GM21529 (cell line): ENCODE measurements around the gene TMED4.

Experiments
- ATAC-seq: cut with Tn5 transposase; IDR thresholded peaks from one replicate; pipeline ENCODE4 v1.9.1; 2021; ENCODE audit not compliant: unreplicated experiment

The TMED4 gene

DNA sequence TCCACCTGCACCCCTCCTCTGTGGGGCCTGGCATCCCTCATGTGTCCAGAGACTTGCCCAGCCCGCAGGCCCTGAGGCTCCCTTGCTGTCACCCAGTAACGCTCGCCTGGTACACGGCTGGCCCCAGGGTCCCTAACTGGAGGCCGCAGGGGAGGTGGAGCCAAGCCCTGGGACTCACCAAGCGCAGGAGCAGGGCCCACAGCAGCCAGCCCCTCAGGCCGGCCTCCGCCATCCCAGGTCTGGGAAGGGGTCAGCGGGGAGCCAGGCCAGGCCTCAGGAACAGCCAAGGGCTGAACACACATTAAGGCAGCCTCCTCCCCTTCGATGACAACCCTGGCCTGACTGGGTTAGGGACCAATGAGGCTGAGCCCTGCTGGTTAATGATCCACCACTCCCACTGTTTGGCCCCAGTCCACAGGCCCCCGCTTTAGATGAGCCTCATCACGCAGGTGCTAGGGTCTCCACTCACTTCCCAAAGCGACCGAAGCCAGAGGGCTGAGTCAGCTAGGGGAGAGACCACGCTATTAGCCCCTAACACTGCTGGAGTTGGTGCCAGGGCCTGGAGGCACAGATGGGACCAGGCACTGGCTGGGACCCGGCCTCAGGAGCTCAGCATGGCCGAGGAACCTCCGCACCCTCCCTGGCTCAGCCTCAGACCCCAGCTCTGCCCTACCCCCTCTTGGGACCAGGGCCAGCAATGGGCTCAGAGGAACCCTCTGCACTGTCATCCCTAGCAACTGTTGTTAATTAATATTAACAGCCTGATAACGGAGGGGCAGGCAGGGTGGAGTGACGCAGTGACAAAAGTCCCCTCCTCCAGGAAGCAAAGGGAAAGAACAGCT is 40.8 kb downstream of the TMED4 start, which contains the start of gene NPC1L1:
TSS of gene NPC1L1 (minus strand) at position 303 of the 842 bp plus-strand sequence. CDS start at position 232, 71 bp downstream.
- ATAC-seq = no peak

DNA sequence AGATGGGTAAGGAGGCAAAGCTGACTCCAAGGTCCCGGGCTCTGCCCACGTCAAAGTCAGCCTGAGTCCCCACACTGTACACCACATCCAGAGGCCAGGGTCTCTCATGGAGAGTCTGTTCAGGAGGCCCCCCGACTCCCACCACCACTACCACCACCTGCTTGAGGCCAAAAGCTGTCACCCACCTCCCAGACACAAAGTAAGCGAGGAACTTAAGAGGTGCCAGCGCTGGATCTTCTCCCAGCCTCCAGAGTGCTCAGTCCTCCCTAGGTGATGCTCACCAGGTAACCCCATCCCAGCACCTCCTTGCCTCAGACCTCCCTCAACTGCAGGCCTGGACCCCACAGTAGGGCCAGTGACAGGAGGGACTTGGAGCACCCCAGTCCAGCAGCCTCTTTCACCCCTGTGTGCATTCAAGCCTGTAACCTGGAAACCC is 41.4 kb downstream of the TMED4 start:
- no peak for ATAC-seq

DNA sequence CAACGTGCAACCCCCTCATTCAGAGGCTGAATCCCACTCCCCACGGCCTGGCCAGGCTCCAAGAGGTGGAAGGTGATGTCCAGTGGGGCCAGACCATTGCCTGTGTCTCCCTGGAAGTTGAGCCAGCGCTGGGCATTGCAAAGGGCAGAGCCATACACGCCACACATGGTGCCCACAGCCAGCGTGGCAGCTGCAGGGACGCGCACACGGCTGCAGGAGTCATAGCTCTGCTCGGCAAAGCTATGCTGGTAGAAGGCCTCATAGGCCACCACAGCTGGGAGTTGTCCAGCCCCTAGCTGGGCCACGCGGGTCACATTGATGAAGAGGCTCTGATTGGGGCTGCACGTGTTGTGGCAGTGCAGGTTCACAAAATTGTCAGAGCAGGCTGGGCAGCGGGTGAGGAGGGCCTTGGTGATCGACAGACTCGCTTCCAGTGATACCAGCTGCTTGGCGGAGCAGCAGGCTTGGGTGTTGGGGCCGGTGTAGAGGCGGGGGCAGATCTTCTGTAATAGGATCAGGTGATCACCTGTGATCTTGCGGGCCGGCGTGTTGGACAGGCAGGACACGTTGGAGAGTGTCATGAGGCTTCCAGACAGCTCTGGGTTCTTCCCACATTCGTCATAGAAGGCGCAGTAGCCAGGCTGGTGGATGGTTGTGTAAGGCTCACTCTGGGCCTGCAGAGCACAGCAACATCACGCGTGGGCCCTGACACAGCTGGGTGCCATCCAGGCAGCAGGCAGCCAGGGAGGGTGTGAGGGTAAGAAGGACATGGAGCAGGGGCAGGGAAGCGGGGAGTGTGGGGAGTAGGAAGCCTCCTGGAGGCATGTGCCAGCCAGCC is 42.1 kb downstream of the TMED4 start:
- ATAC-seq = no peak

DNA sequence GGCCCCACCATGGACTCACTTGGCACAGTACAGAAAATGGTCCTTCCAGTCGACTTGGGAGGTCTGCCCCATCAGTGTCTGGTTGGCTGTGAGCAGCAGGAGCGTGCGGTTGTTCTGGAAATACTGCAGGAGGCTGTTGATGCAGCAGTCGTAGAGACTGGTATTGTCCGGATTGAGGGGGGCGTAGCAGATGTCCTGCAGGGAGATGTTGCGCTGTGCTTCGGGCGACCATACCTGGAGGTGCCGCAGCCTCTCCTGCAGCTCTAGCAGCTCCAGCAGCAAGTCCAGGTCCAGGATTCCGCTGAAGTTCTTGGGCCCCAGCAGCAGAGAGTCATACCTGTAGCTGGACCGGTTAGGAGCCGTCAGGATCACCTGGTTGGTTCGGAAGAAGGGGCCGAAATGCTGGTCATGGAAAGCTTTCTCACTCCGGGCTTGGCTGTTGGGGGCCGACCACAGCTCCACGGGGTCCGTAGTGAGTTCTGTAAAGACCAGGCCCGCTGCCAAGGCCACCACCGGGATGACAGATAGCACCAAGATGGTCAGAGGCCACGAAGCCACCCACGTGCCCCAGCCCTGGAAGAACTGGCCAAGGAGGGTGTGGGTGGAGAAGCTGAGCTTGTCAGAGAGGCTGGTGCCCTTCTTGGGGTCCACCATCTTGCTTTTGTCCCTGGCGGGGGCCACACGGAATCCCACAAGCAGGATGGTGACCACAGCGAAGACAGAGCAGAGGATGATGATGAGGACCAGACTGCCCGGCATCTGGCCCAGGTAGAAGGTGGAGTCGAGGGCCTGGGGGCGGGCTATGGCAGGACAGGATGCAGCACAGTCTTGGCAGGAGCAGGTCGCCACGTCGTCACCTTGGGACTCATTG is 43.0 kb downstream of the TMED4 start:
- no peak for ATAC-seq

DNA sequence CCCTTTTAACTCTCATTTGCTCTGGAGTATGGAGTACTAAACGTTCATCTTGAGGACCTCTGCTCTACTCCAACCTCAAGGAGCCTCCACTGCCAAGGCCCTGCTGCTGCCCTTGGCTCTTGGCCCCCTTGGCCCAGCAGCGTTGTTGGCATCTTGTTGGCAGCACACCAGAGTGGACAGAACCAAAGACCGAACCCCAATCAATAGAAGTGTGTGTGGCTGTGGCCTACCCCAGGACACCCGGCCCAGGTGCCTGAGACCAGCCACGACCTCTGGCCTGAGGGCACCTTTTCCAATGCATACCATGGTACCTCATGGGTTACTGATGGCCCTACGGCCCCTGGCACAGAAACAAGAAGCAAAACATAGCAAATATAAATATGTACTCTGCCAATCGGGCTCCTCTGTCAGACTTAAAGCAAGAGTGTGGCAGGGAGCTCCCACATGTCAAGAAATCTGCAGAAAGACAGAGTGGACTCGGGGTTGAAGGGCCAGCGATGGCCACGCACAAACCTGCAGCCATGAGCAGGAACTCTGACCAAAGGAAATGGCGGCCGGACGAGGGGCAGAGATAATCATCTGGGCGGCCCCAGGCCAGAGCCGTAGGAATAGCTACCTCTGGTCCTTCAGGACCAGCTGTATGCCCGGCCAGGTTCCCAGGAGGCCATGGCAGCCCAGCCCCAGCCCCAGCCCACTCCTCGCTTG is 43.8 kb downstream of the TMED4 start:
- no peak for ATAC-seq

DNA sequence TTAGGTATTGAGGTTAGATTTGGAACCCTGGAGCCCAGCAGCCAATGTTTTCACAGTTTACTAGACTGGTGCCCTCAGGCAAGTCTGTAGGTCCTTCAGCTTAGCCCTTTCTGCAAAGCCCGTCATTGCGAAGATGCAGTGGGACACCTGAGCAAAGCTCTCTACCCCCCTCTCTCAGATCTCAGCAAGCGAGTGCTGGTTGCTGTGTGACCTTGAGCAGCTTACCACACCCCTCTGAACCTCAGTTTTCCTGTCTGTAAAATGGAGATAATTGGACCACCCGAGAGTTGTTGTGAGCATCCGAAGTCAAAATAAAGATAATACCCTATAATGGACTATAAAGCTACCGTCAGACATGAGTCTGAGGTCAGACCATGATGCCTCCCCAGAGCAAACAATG is 44.6 kb downstream of the TMED4 start:
- ATAC-seq = no peak

DNA sequence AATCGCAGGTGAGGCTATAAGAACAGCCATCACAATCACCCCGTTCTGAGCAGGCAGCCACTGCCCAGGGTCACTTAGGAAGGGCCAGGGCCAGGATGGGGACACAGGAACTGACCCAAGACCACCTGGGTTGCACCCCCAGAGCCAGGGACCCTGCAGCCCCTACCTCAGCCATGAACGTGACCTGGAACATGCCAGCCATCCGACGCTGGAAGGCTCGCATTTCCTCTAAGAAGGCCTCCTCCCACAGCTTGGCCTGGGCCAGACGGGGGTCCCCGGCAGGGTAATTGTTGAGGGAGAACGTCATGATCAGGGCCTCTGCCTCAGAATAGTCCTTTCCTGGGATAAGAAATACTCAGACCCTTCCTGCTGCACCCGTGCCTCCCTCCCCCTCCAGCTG is 45.9 kb downstream of the TMED4 start:
- no peak for ATAC-seq

DNA sequence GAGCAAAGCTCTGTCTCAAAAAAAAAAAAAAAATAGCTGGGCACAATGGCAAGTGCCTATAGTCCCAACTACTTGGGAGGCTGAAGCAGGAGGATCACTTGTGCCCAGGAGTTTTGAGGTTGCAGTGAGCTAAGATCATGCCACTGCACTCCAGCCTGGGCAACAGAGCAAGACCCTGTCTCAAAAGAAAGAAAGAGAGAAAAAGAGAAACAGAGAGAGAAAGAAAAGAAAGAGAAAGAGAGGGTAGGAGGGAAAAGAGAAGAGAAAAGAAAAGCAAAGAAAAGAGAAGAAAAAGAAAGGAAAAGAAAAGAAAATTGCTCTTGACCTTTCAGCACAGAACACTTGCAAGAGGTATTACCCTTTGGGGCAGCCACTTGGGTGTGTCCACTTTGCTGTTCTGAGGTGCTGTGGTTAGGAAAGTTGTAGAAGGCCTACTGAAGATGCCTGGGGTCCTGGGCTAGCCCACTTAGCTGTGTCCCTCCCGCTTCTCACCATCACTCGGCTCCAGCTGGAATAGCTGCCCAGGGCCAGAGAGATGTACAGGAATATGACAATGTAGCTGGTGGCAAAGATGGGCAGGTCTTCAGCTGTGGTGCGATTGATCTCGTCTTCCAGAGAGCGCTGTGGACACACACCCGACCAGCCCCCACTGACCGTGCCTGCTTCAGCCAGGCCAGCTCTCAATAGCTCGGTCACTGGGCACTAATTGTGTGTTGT is 46.5 kb downstream of the TMED4 start:
- ATAC-seq = no peak

DNA sequence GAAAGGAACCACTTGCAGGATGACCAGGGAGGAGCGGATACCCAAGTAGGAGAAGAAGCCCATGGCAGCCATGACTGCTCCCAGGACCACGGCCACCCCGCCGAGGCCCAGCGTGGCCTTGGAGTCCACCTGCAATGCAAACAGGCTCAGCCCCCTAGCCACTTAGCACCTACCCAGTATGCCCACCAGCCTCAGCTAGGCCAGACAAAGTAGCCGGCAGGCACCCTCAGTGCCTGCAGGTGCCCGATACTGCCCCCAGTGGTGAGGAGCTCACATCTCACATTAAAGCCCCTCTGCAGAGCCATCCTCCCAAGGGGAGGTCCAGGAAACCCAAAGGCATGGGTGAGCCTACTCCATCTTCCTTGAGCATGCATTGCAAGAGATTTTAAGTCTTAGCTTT is 47.5 kb downstream of the TMED4 start:
- peak; percentile 52 for ATAC-seq

DNA sequence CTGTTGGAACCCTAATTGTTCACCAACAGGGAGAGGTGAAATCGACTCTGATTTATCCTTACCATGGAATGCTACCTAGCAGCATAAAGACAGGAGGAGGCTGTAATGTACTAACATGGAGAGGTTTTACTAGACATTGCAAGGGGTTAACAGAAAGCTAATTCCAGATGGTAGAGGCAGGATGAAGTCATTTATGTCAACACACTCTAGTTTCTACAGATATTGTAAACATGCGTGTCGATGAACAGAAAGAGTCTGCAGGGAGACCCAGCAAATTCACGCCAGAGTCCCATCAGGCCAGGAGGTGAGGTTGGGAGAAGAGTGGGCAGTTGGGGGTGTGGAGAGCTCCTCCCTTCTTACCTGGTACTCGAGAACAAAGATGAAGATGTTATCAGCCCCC is 47.9 kb downstream of the TMED4 start:
- no peak for ATAC-seq

DNA sequence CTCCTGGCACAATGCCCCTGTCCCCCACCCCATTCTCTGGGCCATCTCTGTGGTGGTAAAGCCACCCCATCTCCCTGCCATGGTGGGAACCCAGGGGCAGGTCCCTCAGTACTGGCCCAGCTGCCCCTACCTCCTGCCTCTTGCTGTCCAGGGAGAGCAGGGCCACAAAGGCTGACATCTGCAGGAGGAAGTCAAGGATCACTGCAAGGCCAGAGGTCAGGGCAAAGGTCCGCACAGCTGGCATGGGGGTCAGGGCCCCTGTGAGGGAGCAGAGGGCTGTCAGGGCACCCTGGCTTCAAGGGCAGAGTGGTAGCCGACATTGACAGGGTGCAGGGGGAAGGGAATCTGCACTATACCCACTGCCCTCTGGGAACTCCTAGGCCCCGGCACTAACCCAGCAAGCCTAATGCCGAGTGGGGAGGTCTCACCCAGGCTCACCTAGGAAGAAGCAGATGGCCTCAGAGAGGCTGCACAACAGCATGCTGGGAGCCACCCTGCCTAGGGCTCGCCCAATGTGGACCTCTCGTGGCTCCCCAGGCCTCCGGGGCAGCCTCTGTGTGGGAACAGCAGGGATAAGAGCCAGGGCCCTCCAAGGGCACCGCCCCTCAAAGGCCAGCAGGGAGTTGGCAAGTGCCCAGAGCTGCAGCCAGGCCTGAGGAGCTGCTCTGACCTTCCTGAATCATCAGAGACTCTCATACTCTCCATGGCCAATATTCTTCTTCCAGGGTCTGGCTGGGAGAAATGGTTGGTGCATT is 48.6 kb downstream of the TMED4 start:
- ATAC-seq = no peak

DNA sequence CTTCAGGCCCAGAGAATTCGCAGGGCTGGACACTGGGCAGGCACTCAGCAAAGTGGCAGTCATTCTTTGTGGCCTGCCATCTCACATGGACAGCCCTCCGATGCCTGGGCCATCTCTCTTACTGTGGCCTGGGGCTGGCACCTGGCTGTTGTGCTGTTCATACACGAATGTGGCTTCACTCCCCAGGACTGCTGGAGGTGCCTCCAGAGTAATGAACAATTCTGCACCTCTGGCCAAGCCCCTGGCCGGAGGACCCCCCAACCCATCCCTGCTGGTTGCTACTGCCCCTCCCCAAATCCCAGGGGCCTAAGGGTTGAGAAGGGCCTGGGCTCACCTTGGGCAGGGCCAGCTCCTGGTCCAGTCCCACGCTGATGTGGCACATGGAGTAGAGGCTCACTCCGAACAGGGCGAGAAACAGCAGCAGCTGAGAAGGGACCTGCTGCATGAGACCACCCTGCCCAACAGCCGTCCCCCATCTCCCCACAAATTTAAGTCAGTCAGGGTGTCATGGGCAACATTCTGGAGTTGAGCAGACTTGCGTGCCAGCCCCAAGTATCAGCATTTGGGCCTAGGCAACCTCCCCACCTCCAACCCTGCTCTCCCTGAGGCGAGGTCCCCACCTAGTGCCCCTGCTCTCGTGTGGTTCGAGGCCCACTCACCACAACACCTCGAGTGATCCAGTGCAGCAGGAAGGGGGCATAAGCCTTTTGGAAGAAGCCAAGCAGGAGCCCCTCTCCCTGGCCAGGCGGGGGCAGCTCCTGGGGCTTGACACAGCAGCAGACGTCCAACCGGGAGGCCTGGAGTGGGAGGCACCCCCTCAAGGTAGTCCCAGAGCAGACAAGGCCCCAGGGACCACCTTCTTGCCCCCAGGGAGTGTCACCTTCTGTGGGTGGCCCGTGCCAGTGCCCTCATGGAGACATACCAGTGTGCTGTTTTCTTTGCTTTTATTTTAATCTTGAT is 50.3 kb downstream of the TMED4 start:
- no peak for ATAC-seq

DNA sequence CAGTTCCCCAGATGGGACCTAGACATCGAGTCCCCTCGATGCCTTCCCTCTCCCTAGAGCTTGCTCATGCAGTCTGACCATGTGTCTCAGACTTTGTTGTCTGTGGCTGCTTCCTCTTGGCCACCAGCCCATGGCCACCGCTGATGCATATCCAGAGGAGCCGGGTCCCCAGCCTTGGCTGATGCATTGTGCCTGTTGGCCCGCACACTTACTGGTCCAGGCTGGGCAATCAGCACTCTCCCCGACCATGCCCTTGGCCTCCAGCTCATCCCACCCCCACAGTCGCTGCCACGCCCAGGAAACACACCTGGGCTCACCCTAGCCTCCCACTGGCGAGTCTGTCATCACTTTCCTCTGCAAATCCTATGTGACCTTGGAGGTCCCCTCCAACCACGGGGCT is 51.0 kb downstream of the TMED4 start:
- ATAC-seq = no peak
